Gastroesophageal sphincter (tissue), 3 donors: ENCODE data around the gene CYP4V2.

ENCODE experiments used
- EP300 ChIP-seq: sonication (generic); formaldehyde crosslinking; IDR thresholded peaks from one replicate; pipeline ENCODE4 v1.6.1; 2017; ENCODE audit warnings: antibody characterized with exemption, mild to moderate bottlenecking
- POLR2A ChIP-seq, 2 donors: fragments of 450-650 bp; IDR thresholded peaks; one replicate each; pipeline ENCODE4 v1.6.1; 2017; ENCODE audit warnings: antibody characterized with exemption in 2 of 2, mild to moderate bottlenecking in 2 of 2, moderate library complexity in 1 of 2
- POLR2AphosphoS5 ChIP-seq: sonication (generic); formaldehyde crosslinking; IDR thresholded peaks from one replicate; pipeline ENCODE4 v1.6.1; 2017; ENCODE audit warnings: antibody characterized with exemption
- TF ChIP-seq, protein P1 (sequence below), 4 experiments: fragments of 200-600 bp in 2 of 4; fragments of 450-650 bp in 2 of 4; sonication (generic) in 1 of 4; IDR thresholded peaks; one replicate each; pipeline ENCODE4 v1.5.1; 2017 to 2019; ENCODE audit warnings: antibody characterized with exemption in 4 of 4, mild to moderate bottlenecking in 2 of 4, moderate library complexity in 2 of 4

DNA sequence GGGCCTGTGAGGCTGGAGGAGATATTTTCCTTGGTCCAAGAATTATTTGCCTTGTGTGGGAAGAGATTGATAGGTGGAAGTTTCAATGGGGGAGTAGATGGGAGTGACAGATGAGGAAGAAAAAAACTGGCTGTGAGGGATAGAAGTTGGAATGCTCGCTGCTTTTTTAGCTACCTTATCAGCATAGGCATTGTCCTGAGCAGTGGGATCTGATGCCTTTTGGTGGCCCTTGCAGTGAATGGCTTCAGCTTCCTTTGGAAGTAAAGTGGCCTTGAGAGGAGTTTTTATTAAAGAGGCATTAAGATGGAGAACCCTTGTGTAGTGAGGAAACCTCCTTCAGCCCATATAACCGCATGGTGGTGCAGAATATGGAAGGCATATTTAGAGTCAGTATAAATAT is 52.0 kb downstream of the CYP4V2 start:
- TF ChIP-seq, protein P1, sequence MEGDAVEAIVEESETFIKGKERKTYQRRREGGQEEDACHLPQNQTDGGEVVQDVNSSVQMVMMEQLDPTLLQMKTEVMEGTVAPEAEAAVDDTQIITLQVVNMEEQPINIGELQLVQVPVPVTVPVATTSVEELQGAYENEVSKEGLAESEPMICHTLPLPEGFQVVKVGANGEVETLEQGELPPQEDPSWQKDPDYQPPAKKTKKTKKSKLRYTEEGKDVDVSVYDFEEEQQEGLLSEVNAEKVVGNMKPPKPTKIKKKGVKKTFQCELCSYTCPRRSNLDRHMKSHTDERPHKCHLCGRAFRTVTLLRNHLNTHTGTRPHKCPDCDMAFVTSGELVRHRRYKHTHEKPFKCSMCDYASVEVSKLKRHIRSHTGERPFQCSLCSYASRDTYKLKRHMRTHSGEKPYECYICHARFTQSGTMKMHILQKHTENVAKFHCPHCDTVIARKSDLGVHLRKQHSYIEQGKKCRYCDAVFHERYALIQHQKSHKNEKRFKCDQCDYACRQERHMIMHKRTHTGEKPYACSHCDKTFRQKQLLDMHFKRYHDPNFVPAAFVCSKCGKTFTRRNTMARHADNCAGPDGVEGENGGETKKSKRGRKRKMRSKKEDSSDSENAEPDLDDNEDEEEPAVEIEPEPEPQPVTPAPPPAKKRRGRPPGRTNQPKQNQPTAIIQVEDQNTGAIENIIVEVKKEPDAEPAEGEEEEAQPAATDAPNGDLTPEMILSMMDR (IDR thresholded peaks at IDR 0.05): no peak
- TF ChIP-seq POLR2AphosphoS5 (no peak), POLR2A (IDR thresholded peaks at IDR 0.05) (no peak), EP300 (no peak)
